ENCODE results near the gene KDM4D.
A peak's percentile ranks its signal among the peaks of the same experiment; 100 is the strongest.
"Not testable (repeated sequence)": the region's sequence is repeated elsewhere in the genome, so short reads cannot be mapped to it uniquely, and the experiment has no call there.

The KDM4D gene

DNA sequence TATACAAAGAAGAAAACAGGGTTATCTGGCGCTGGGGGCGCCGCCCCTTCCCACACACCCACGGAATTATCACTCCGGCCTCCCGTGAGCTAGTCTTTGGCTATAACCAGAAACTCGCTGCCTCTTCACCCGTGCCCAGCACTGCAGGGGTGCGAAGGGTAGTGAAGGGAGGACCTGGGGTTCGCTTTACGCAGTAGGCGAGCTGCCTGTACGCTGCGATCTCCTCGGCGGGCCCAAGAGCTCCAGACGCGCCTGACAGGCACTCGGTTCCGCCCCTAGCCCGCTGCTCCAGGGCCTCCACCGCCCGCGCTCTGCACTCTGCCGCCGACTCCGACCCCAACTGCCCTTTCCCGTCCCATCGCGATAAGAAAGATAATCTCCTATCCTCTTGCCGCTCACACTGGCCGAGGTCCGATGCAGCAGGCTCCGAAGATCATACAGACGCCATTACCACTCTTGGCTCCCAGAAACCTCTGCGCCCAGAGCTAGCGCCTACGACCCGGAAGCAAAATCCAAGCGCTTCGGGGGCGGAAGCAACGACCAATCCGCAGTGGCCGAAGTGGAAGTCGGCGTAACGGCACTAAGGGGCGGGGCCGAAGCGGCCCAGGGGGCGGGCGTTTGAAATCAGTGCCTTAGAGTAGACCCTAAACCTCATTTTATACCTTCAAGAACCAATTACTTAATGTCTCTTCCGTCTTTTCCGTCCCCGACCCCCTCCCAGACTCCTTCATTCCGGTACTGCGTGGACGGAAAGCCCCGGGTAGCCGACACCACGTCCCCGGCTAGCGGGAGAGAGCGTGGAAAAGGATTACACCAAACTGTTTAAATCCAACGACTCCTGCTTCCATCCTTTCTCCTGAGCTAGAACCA is at the start of gene KDM4D, which contains the start of gene CWC15:
TSS of gene KDM4D (plus strand) at position 611 of the 870 bp plus-strand sequence. CDS start 23,664 bp downstream, outside the sequence.
TSS of gene CWC15 (minus strand) at position 458 of the 870 bp plus-strand sequence. CDS start 1,371 bp downstream, outside the sequence.
- peak; percentile 96 for DNase-seq

GRCh38 chr11:94924171-94924572 is 49.3 kb upstream of the KDM4D start:
- no peak for DNase-seq

- DNase-seq = no peak
Observed at GRCh38 chr11:94924612-94925011, 48.9 kb upstream of the KDM4D start.

GRCh38 chr11:94925422-94926270 is 47.9 kb upstream of the KDM4D start:
- DNase-seq = no peak

DNA sequence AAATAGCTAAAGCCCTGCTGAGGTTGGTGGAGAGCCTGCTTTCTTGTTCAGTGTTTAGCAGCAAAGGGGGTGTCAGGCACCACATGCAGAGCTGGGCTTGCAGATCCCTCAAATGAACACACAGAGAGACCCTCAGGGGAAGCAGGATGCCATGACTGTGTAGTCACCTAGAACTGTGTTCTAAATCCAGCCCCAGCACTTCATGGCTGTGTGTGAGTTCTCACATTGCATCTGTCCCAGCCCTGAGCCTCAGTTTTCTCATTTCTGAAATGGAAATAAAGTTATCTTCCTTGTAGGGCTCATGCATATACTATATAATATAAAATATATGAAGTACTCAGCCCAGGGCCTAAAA is 47.3 kb upstream of the KDM4D start:
- DNase-seq = no peak

DNA sequence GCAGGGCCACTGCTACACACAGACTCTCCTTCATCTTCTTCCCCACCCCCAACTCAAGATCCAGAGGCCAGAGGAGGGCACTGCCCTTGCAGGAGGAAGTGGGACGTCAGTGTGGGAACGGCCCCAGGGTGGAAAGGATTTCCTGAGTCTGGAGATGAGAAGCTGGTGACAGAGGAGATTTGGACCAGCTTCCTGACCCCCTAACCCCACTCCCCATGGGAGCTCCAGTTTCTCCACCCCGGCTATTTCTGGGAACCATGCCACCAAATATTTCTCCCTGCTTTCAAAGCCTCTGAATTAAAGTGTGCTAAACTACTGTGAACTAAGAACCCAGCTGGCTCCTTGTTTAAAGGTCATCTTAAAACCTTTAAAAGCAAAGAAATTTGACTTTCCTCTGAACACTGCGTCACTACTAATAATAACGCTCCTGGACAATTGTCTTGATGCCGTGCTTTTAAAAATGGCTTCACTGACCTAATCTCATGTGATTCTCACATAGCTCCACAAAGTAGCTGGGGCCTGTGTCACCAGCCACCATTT is 46.7 kb upstream of the KDM4D start:
- DNase-seq = no peak

DNA sequence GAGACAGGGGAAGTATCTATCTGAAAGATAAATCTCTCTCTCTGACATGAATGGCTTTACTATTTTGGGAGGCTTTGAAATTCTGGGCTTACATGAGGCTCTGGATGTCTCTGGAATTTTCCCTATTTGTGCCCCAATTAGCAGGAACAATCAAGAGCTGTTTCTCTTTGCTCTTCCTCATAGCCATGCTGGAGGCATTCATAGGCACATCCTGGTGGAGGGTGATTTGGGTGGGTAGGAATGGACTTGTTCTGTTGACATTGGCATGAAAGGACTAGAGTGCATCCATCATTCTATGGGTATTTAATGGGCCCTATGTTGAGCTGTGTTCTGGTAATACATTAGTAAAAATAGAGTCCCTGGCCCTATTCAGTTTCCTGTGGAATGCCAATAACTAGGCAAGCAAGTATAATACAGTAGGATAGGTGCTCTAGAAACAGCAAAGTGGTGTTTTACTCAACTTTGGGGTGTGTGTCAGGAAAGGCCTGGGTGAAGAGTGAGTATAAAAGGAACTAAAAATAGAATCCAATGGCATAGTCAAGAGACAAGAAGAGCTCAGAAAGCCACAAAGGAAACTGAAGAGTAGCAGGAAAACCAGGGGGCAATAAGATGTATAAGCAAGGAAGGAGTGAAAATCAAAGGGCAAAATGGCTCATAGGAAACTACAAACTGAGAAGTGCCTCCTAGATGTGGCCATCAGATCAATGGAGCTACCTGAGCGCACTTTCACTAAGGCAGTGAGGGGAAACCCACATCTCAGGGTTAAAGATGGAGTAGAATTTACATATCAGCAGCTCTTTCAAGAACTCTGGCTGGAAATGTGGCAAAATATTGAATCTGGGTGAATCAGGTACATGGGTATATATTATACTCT is 45.2 kb upstream of the KDM4D start:
- DNase-seq = no peak

- DNase-seq = not testable (repeated sequence)
Observed at GRCh38 chr11:94932072-94932471, 41.4 kb upstream of the KDM4D start.

GRCh38 chr11:94932503-94932902 is 41.0 kb upstream of the KDM4D start:
- no peak for DNase-seq

DNA sequence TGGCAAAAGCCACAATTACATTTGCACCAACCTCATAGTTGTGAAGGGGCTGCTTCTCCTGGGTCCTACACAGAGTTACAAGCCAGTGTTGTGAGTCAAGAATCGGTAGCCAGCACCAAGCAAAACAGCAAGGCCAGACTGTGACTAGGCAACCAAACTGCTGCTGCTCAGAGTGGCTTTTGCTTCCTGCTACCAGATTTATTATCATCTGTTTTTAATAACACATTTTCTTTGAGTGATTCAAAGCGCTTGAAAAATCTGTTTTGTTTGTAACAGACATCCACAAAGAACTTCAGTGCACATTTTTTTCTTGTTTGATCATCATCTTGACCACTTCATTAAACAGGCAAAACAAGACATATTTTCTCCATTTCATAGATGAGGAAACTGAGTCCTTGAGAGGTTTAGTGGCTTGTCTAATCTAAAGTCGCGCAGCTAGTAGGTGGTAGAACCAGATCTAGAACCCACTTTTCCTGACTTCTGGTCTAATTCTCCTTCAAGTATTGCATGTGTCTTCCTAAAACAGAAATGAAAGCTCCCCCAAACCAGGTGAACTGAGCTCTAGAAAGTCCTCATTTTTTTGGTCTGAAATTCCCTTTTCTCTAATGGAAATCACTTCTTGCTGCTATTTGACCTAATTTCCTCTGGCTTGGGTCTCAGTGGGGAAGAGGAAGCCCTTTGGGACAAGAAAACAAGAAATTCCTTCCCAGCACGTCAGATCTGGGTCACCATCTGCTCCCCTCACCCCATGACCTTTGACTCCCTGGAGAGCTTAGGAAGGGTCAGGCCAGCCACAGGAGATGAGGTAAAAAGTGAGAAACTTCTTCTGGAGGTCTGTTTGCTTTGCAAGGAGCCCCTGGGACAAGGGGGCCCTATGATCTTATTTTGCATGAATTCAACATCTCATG is 40.0 kb upstream of the KDM4D start:
- DNase-seq = no peak

GRCh38 chr11:94934362-94934761 is 39.1 kb upstream of the KDM4D start:
- no peak for DNase-seq

DNA sequence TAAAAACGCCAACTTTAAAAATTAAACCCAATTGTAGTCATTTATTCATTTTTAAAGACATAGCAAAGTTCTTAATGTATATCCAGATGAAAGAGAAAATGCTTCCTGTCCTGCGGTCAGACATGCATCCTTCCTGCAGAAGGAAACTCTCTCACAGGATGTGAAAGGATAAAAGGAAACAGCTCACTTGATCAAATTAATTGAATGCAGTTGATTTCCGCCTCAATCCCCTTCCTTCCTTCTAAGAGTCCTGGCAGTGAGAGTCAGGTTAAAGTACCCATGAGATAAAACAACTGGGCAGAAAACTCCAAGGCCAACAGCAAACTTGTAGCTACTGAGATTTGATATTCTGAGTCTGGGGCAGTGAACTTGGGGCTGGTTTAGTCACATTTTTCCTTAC is 38.7 kb upstream of the KDM4D start:
- DNase-seq = no peak

DNA sequence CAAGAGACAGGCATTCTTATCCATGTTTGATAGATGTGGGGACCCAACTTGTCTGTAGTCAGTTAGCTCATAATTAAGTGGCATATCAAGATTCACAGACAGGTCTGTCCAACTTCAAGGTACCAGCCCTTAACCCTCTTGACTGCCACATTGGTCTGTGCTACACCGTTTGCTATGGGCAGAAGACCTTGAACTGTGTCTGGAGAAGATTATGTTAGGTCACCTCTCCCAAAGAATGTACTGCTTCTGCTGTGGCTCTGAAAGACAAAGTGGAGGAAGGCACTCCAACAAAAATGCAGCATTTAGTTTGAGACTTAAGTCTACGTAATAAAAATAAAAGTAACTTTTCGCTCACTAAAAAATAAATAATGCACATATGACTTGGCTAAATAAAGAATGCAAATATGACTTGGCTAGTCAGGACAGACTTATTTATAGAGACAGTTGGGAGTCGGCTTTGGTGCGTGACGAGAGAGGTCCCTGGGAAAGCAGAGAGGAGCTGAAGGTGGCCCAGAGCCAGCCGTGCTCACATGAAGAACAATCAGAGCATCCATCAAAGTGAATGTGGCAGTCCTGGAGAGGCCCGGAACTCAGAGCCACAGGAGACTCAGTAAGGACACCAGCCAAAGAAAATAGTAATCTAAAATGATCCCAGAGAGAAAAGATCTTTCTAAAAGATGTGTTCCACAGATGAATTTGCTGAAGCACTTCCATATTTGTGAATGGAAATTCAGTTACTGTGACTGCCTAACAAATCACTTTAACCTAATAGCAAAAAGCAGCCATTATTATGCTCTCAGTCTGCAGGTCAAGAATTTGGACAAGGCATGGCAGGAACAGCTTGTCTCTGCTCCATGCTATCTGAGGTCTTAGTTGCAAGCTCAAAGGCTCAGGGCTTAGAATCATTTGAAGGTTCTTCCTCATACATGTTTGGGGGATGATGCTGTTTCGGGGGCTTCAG is 35.1 kb upstream of the KDM4D start:
- DNase-seq = no peak

- no peak for DNase-seq
Observed at GRCh38 chr11:94939346-94939745, 34.2 kb upstream of the KDM4D start.

- DNase-seq = no peak
Observed at GRCh38 chr11:94941131-94941530, 32.4 kb upstream of the KDM4D start.

DNA sequence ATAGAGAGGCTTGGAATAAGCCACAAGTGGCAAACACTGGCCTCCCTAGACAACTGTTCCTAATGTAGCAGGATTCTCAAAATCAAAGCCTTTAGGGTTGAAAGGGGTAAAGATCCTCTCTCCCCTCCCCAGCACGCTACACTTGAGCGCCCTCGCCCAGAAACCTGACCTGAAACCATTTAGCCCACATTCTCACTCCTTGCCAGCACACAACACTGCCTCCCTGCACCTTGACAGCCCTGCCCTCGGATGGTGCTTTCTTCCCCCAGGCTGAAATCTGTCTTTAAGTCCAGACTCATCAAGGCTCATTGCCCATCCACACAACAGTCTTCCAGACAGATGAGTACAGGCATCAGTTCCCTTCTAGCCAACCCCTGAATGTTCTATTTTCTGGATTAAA is 26.7 kb upstream of the KDM4D start:
- no peak for DNase-seq

GRCh38 chr11:94948070-94948617 is 25.4 kb upstream of the KDM4D start:
- no peak for DNase-seq

DNA sequence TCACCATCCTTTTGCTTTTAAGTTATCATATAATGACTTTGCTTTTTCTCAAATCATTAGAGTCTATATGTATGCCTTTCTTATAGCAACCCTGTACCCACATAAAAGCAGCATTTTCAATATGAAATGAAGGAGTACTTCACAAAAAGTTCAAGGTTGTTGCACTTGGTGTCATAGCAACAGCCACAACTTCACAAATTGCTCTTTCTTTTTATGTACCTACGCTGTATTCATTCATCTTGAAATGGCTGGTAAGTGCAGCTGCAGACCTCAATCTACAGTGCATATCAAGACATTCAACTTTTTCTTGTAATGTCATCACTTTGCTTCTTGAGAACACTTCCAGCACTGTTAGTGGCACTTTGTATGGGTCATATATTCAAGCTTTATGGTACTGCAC is 18.8 kb upstream of the KDM4D start:
- DNase-seq = no peak

GRCh38 chr11:94956963-94957362 is 16.5 kb upstream of the KDM4D start:
- DNase-seq = no peak

Data from activated CD8-positive, alpha-beta memory T cell treated with anti-CD3 and anti-CD28 coated beads for 24 hours (primary cell).